Fibroblast of lung (primary cell): ENCODE data around the gene SCGB1C1. TPM values are rescaled to one million over a fixed set of nuclear protein-coding genes. Genes with fewer than 3 reads are reported as not detected.
"Not testable (repeated sequence)": the region's sequence is repeated elsewhere in the genome, so short reads cannot be mapped to it uniquely, and the experiment has no call there.

Source experiments
- DNase-seq, 2 donors: peaks; one replicate each; pipeline versions ENCODE4 v3.0.0 to v3.0.0-alpha.2; 2010; ENCODE audit warnings: low read depth in 2 of 2
- H2AFZ ChIP-seq: 2 replicates; pipeline ENCODE4 v1.5.1; 2012; ENCODE audit warnings: low read length, control low read depth, inconsistent platforms
- H3K27ac ChIP-seq: 2 replicates; pipeline ENCODE4 v1.5.1; 2011; ENCODE audit warnings: low read length, control low read depth; ENCODE audit not compliant: insufficient read depth
- H3K27me3 ChIP-seq: 2 replicates; pipeline ENCODE4 v1.5.1; 2011; ENCODE audit warnings: mild to moderate bottlenecking, low read length; ENCODE audit not compliant: control insufficient read depth, insufficient read depth
- H3K36me3 ChIP-seq: 2 replicates; pipeline ENCODE4 v1.5.1; 2011; ENCODE audit warnings: low read length; ENCODE audit not compliant: control insufficient read depth, insufficient read depth
- H3K4me1 ChIP-seq: 2 replicates; pipeline ENCODE4 v1.5.1; 2011; ENCODE audit warnings: low read length; ENCODE audit not compliant: control insufficient read depth, insufficient read depth; ENCODE audit errors: extremely low read depth
- H3K4me2 ChIP-seq: 2 replicates; pipeline ENCODE4 v1.5.1; 2011; ENCODE audit warnings: low read length, control low read depth; ENCODE audit not compliant: insufficient read depth; ENCODE audit errors: extremely low read depth
- H3K4me3 ChIP-seq, 4 experiments: fragments of 200-600 bp in 1 of 4; sonication (generic) in 1 of 4; replicated peaks in 1 of 4; 2 replicates each; pipeline ENCODE4 v1.5.1; 2011 to 2016; ENCODE audit warnings: low read length in 4 of 4, low read depth in 3 of 4, mild to moderate bottlenecking in 3 of 4, control low read depth in 2 of 4, inconsistent platforms in 1 of 4, mixed read lengths in 1 of 4; ENCODE audit not compliant: insufficient read depth in 1 of 4; ENCODE audit errors: control extremely low read depth in 1 of 4
- H3K79me2 ChIP-seq: 2 replicates; pipeline ENCODE4 v1.5.1; 2012; ENCODE audit warnings: mild to moderate bottlenecking, low read length, inconsistent platforms; ENCODE audit not compliant: control insufficient read depth, insufficient read depth
- H3K9ac ChIP-seq: 2 replicates; pipeline ENCODE4 v1.5.1; 2011; ENCODE audit warnings: mild to moderate bottlenecking, low read length, control low read depth; ENCODE audit not compliant: insufficient read depth
- H3K9me3 ChIP-seq: 2 replicates; pipeline ENCODE4 v1.5.1; 2012; ENCODE audit warnings: low read depth, low read length; ENCODE audit not compliant: control insufficient read depth, insufficient read depth
- H4K20me1 ChIP-seq: 2 replicates; pipeline ENCODE4 v1.5.1; 2011; ENCODE audit warnings: low read length; ENCODE audit not compliant: control insufficient read depth, insufficient read depth; ENCODE audit errors: extremely low read depth
- polyA minus RNA-seq: library from RNA; depleted of rRNA, polyadenylated mRNA; stranded (reverse); fragments of >200 nt; gene quantifications from 2 replicates; pipeline ENCODE4 v1.2.3, GENCODE V29; 2011; ENCODE audit warnings: low replicate concordance
- polyA plus RNA-seq, 2 donors: library from polyadenylated mRNA; depleted of rRNA in 1 of 2; stranded (reverse) in 1 of 2; unstranded in 1 of 2; fragments of >200 nt; gene quantifications; 2 replicates each; pipeline ENCODE4 v1.2.1, GENCODE V29; 2011 to 2012; ENCODE audit warnings: missing spikeins in 1 of 2
- total RNA-seq: library from RNA; depleted of rRNA; stranded (reverse); fragments of >200 nt; gene quantifications from 2 replicates; pipeline ENCODE4 v1.2.1, GENCODE V29; 2014
- TF ChIP-seq, protein P1 (sequence below), 2 donors: IDR thresholded peaks in 1 of 2; conservative IDR thresholded peaks in 1 of 2; 1 replicate in 1 of 2; 2 replicates in 1 of 2; pipeline ENCODE4 v1.5.1; 2011 to 2012; ENCODE audit warnings: low read length in 2 of 2, control low read depth in 1 of 2, inconsistent platforms in 1 of 2, low read depth in 1 of 2, mild to moderate bottlenecking in 1 of 2

The SCGB1C1 gene
- total RNA-seq (not detected in 2 replicates), polyA plus RNA-seq (not detected in 2 replicates), polyA minus RNA-seq (not detected in 2 replicates)
- not detected in 2 replicates for polyA plus RNA-seq (2012)

- H3K79me2 ChIP-seq, DNase-seq, H3K27ac ChIP-seq, H3K27me3 ChIP-seq, H3K4me3 ChIP-seq, H3K4me1 ChIP-seq, H3K36me3 ChIP-seq, H3K9ac ChIP-seq, H4K20me1 ChIP-seq, H3K4me2 ChIP-seq, H3K9me3 ChIP-seq, H2AFZ ChIP-seq: not testable (repeated sequence)
Observed at GRCh38 chr11:192674-193128, at the start of gene SCGB1C1. Gene SCGB1C1 (plus strand): TSS chr11:193078. CDS start chr11:193100, 22 bp downstream.

DNA sequence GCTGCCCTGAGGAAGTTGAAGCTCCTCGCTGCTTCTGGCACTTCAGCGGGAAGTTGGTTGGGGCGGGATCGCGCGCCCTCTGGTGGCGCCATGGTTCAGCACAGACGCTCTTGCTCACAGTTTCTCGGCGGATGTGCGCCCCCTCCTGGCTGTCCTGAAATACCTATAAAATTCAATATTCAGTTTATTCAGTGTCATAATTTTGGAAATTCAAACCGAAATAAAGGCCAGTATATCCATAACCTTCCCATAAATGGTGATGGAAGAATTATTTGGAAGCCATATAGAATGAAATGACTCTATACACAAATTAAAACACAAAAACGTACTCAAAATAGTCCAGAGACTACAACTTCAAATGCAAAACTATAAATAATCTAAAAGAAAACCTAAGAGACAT is 12.6 kb upstream of the SCGB1C1 start:
- H3K36me3 ChIP-seq, H4K20me1 ChIP-seq, H3K79me2 ChIP-seq, H2AFZ ChIP-seq, H3K9ac ChIP-seq, H3K4me2 ChIP-seq, H3K4me1 ChIP-seq, H3K27ac ChIP-seq, DNase-seq, H3K9me3 ChIP-seq, H3K27me3 ChIP-seq, H3K4me3 ChIP-seq: not testable (repeated sequence)
- TF ChIP-seq, protein P1, sequence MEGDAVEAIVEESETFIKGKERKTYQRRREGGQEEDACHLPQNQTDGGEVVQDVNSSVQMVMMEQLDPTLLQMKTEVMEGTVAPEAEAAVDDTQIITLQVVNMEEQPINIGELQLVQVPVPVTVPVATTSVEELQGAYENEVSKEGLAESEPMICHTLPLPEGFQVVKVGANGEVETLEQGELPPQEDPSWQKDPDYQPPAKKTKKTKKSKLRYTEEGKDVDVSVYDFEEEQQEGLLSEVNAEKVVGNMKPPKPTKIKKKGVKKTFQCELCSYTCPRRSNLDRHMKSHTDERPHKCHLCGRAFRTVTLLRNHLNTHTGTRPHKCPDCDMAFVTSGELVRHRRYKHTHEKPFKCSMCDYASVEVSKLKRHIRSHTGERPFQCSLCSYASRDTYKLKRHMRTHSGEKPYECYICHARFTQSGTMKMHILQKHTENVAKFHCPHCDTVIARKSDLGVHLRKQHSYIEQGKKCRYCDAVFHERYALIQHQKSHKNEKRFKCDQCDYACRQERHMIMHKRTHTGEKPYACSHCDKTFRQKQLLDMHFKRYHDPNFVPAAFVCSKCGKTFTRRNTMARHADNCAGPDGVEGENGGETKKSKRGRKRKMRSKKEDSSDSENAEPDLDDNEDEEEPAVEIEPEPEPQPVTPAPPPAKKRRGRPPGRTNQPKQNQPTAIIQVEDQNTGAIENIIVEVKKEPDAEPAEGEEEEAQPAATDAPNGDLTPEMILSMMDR (conservative IDR thresholded peaks at IDR 0.05 in 1 of 2, IDR thresholded peaks at IDR 0.05 in 1 of 2; ENCODE audit: low read depth in 1 of 2, low read length in 2 of 2): peak in 1 of 2 donors; percentile 18

DNA sequence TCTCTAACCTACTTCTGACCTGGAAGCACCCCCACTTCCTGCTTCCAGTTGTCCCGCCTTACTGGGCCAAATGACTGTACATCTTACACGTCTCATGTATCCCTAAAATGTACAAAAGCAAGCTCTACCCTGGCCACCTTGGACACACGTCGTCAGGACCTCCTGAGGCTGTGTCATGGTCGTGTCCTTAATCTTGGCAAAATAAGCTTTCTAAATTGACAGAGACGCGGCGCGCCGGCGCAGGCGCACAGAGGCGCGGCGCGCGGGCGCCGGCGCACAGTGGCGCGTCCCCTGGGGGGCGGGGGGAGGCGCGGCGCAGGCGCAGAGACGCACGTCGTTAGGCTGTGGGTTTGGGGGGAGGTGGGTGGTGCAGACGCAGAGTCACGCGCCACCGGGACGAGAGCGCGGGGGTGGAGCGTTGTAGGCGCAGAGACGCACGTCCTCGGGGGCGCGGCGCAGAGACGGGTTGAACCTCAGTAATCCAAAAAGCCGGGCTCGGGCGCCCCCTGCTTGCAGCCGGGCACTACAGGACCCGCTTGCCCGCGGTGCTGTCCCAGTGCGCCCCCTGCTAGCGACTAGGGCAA is 3.6 kb upstream of the SCGB1C1 start:
- not testable (repeated sequence) for H3K27ac ChIP-seq, H3K4me1 ChIP-seq, H3K9me3 ChIP-seq, H3K4me3 ChIP-seq, DNase-seq, H3K4me2 ChIP-seq, H3K36me3 ChIP-seq, H3K9ac ChIP-seq, H2AFZ ChIP-seq, H3K79me2 ChIP-seq, H3K27me3 ChIP-seq, H4K20me1 ChIP-seq

DNA sequence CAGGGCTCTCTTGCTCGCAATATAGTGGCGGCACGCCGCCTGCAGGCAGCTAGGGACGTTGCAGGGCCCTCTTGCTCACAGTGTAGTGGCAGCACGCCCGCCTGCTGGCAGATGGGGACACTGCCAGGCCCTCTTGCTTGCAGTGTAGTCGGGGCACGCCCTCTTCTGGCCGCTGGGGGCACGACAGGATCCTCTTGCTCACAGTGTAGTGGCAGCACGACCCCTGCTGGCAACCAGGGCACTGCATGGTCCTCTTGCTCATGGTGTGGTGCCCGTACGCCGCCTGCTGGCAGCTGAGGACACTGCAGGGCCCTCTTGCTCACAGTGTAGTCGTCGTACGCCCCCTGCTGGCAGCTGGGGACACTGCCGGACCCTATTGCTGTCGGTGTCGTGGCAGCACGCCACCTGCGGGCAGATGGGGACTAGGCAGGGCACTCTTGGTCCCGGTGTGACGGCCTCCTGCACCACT is 3.0 kb upstream of the SCGB1C1 start:
- not testable (repeated sequence) for H3K27me3 ChIP-seq, H4K20me1 ChIP-seq, H3K9ac ChIP-seq, H3K27ac ChIP-seq, H3K9me3 ChIP-seq, H3K4me2 ChIP-seq, H3K4me1 ChIP-seq, H3K79me2 ChIP-seq, H3K36me3 ChIP-seq, H3K4me3 ChIP-seq, H2AFZ ChIP-seq, DNase-seq

- DNase-seq, H2AFZ ChIP-seq, H3K4me2 ChIP-seq, H3K4me1 ChIP-seq, H3K4me3 ChIP-seq, H4K20me1 ChIP-seq, H3K36me3 ChIP-seq, H3K27ac ChIP-seq, H3K79me2 ChIP-seq, H3K9me3 ChIP-seq, H3K27me3 ChIP-seq, H3K9ac ChIP-seq: not testable (repeated sequence)
Observed at GRCh38 chr11:190546-190945, 2.3 kb upstream of the SCGB1C1 start.

- H3K79me2 ChIP-seq, H3K4me1 ChIP-seq, H3K4me2 ChIP-seq, H3K9ac ChIP-seq, H3K36me3 ChIP-seq, H3K27ac ChIP-seq, H4K20me1 ChIP-seq, H3K4me3 ChIP-seq, H3K27me3 ChIP-seq, H2AFZ ChIP-seq, H3K9me3 ChIP-seq, DNase-seq: not testable (repeated sequence)
Observed at GRCh38 chr11:191490-192478, 1.1 kb upstream of the SCGB1C1 start.
